Psoas muscle (tissue), 8 donors: ENCODE results near the gene RAX. TPM values are rescaled to one million over a fixed set of nuclear protein-coding genes. Genes with fewer than 3 reads are reported as not detected.

Source experiments
- ATAC-seq, 4 donors: fragments of 200-7000 bp; cut with Tn5 transposase; one replicate each; pipeline ENCODE4 v1.9.1; 2020; ENCODE audit warnings: moderate library complexity in 3 of 4, mild to moderate bottlenecking in 2 of 4
- DNase-seq, 2 donors: peaks; one replicate each; pipeline ENCODE4 v3.0.0-alpha.2; 2020
- H3K27ac ChIP-seq: fragments of 200-600 bp; one replicate; pipeline ENCODE4 v1.8.0; 2022
- H3K27me3 ChIP-seq, 3 donors: fragments of 200-600 bp in 1 of 3; one replicate each; pipeline versions ENCODE4 v1.6.1 to v1.8.0; 2013 to 2022; ENCODE audit warnings: low read length in 2 of 3, mild to moderate bottlenecking in 2 of 3, moderate library complexity in 1 of 3; ENCODE audit not compliant: insufficient read depth in 3 of 3
- H3K36me3 ChIP-seq, 2 donors: fragments of 200-600 bp in 1 of 2; one replicate each; pipeline versions ENCODE4 v1.6.1 to v1.8.0; 2013 to 2022; ENCODE audit warnings: low read depth in 1 of 2, mild to moderate bottlenecking in 1 of 2, moderate library complexity in 1 of 2; ENCODE audit not compliant: insufficient read depth in 1 of 2
- H3K4me1 ChIP-seq: fragments of 200-600 bp; one replicate; pipeline ENCODE4 v1.8.0; 2022
- H3K4me3 ChIP-seq: fragments of 200-600 bp; one replicate; pipeline ENCODE4 v1.8.0; 2022; ENCODE audit warnings: mild to moderate bottlenecking
- H3K9me3 ChIP-seq: fragments of 200-600 bp; one replicate; pipeline ENCODE4 v1.8.0; 2022
- WGBS, 3 donors: extraction: QIAGEN DNeasy Blood & Tissue Kit; methylation state at CpG; one replicate each; pipeline versions ENCODE4 v1.1.6 to v1.1.7; 2013; 5-methylcytosine and 5-hydroxymethylcytosine counted together
- intact Hi-C, 2 donors: fragments of 100-400 bp; cut with DNase I; formaldehyde crosslinking; loops; one replicate each; pipeline versions ENCODE4 v1.11.0 to v1.14.2; 2022
- polyA plus RNA-seq, 3 donors: library from polyadenylated mRNA; stranded (reverse); fragments of 200-250 nt; gene quantifications; one replicate each; pipeline ENCODE4 v1.2.3, GENCODE V29; 2013
- total RNA-seq, 4 donors: library from RNA; stranded (reverse); fragmentation: NEBNext Ultra II Directional in 2 of 4; extraction: Animal tissue kit (Norgen Biotek cat#: 25700) in 2 of 4; gene quantifications; one replicate each; pipeline versions ENCODE4 v1.2.1 to v1.2.4, GENCODE V29; 2021 to 2023
- TF ChIP-seq, protein P1 (sequence below): fragments of 200-600 bp; IDR thresholded peaks from one replicate; pipeline ENCODE4 v1.8.0; 2022; ENCODE audit warnings: antibody characterized with exemption
- donor health status: healthy with polysubstance abuse.
- donor health status: DM: no; HTN: no; CAD: no; lungs with moderate emphysema.
- donor health status: Bipolar disorder and iron deficiency.
- donor health status: healthy.
- donor health status: DM: yes; HTN: yes; CAD: no.
- donor health status: DM: no; HTN: no; CAD: no.
- donor health status: DM: no; HTN: no; CAD: no.
- donor health status: DM: yes; HTN: yes; CAD: no.

The RAX gene
- total and polyA plus RNA-seq, 7 donors: not detected

GRCh38 chr18:59303006-59303405 is 29.8 kb upstream of the RAX start:
- intact Hi-C loops: no loop called here
- no peak for ATAC-seq
- Histone ChIP-seq H3K4me3 (no peak overlapping the region), H3K4me1 (no peaks in the 10 kb centered on the region), H3K27me3 (peaks cover 4 to 9% (median 6%) of the 10 kb centered on the region in 3 donors), H3K9me3 (no peaks in the 10 kb centered on the region), H3K36me3 (no peaks in the 10 kb centered on the region), H3K27ac (no peak overlapping the region)
- TF ChIP-seq, protein P1, sequence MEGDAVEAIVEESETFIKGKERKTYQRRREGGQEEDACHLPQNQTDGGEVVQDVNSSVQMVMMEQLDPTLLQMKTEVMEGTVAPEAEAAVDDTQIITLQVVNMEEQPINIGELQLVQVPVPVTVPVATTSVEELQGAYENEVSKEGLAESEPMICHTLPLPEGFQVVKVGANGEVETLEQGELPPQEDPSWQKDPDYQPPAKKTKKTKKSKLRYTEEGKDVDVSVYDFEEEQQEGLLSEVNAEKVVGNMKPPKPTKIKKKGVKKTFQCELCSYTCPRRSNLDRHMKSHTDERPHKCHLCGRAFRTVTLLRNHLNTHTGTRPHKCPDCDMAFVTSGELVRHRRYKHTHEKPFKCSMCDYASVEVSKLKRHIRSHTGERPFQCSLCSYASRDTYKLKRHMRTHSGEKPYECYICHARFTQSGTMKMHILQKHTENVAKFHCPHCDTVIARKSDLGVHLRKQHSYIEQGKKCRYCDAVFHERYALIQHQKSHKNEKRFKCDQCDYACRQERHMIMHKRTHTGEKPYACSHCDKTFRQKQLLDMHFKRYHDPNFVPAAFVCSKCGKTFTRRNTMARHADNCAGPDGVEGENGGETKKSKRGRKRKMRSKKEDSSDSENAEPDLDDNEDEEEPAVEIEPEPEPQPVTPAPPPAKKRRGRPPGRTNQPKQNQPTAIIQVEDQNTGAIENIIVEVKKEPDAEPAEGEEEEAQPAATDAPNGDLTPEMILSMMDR: no peak
- WGBS, 3 donors: 52 to 78% (median 64%) methylated on average over 2 of the region's 2 CpGs
- DNase-seq: no peak

- DNase-seq (no peak), ATAC-seq (no peak)
- H3K27me3 ChIP-seq: peaks cover 4 to 9% (median 6%) of the 10 kb centered on the region in 3 donors
- H3K36me3 ChIP-seq: no peaks in the 10 kb centered on the region
- H3K4me3 ChIP-seq: no peak overlapping the region
- H3K4me1 ChIP-seq: no peaks in the 10 kb centered on the region
- no peaks in the 10 kb centered on the region for H3K9me3 ChIP-seq
- no peak overlapping the region for H3K27ac ChIP-seq
- intact Hi-C loops: no loop called here
- TF ChIP-seq, protein P1: no peak
- WGBS, 3 donors: 76 to 83% (median 81%) methylated on average over 4 of the region's 4 CpGs
Observed at GRCh38 chr18:59301929-59302328, 28.7 kb upstream of the RAX start.

- Histone ChIP-seq H3K27ac (no peak overlapping the region), H3K36me3 (no peaks in the 10 kb centered on the region), H3K27me3 (peaks cover 4 to 9% (median 5%) of the 10 kb centered on the region in 3 donors), H3K9me3 (no peaks in the 10 kb centered on the region), H3K4me3 (no peak overlapping the region), H3K4me1 (no peaks in the 10 kb centered on the region)
- TF ChIP-seq, protein P1: no peak
- DNase-seq (no peak), ATAC-seq (no peak)
- intact Hi-C loops: no loop called here
- 68 to 94% (median 76%) methylated on average over 3 of the region's 3 CpGs for WGBS, 3 donors
Observed at GRCh38 chr18:59300676-59301285, 27.5 kb upstream of the RAX start.

- 67 to 80% (median 72%) methylated on average over 8 of the region's 8 CpGs for WGBS, 3 donors
- H3K36me3 ChIP-seq: no peaks in the 10 kb centered on the region
- intact Hi-C loops: no loop called here
- no peaks in the 10 kb centered on the region for H3K4me1 ChIP-seq
- ATAC-seq (no peak), DNase-seq (no peak)
- H3K4me3 ChIP-seq: no peak overlapping the region
- no peak overlapping the region for H3K27ac ChIP-seq
- peaks cover 0 to 16% (median 4%) of the 10 kb centered on the region in 3 donors for H3K27me3 ChIP-seq
- no peaks in the 10 kb centered on the region for H3K9me3 ChIP-seq
- TF ChIP-seq, protein P1: no peak
Observed at GRCh38 chr18:59298871-59299270, 25.6 kb upstream of the RAX start.

- no peaks in the 10 kb centered on the region for H3K9me3 ChIP-seq
- no peak overlapping the region for H3K27ac ChIP-seq
- no peaks in the 10 kb centered on the region for H3K36me3 ChIP-seq
- ATAC-seq (no peak), DNase-seq (no peak)
- TF ChIP-seq, protein P1: no peak
- intact Hi-C loops: no loop called here
- H3K27me3 ChIP-seq: peaks cover 0 to 7% (median 0%) of the 10 kb centered on the region in 3 donors
- H3K4me1 ChIP-seq: no peaks in the 10 kb centered on the region
- H3K4me3 ChIP-seq: no peak overlapping the region
Observed at GRCh38 chr18:59293317-59293716, 20.1 kb upstream of the RAX start.
